Adrenal gland (tissue), 5 donors: ENCODE data around the gene APBA1.

Experiments used
- POLR2A ChIP-seq, 2 donors: fragments of 450-650 bp; IDR thresholded peaks; one replicate each; pipeline ENCODE4 v1.6.1; 2017; ENCODE audit warnings: antibody characterized with exemption in 2 of 2, mild to moderate bottlenecking in 2 of 2, moderate library complexity in 1 of 2
- TF ChIP-seq, protein P1 (sequence below), 6 experiments: fragments of 450-650 bp in 4 of 6; fragments of 200-600 bp in 2 of 6; sonication (generic) in 1 of 6; IDR thresholded peaks; 1 replicate in 5 of 6; 2 replicates in 1 of 6; pipeline versions ENCODE4 v1.5.1 to v1.8.0; 2016 to 2021; ENCODE audit warnings: antibody characterized with exemption in 6 of 6, mild to moderate bottlenecking in 2 of 6, moderate library complexity in 1 of 6
- donor health status: DM: no; HTN: no; CAD: no.

- TF ChIP-seq POLR2A (IDR thresholded peaks at IDR 0.05) = no peak
- TF ChIP-seq, protein P1, sequence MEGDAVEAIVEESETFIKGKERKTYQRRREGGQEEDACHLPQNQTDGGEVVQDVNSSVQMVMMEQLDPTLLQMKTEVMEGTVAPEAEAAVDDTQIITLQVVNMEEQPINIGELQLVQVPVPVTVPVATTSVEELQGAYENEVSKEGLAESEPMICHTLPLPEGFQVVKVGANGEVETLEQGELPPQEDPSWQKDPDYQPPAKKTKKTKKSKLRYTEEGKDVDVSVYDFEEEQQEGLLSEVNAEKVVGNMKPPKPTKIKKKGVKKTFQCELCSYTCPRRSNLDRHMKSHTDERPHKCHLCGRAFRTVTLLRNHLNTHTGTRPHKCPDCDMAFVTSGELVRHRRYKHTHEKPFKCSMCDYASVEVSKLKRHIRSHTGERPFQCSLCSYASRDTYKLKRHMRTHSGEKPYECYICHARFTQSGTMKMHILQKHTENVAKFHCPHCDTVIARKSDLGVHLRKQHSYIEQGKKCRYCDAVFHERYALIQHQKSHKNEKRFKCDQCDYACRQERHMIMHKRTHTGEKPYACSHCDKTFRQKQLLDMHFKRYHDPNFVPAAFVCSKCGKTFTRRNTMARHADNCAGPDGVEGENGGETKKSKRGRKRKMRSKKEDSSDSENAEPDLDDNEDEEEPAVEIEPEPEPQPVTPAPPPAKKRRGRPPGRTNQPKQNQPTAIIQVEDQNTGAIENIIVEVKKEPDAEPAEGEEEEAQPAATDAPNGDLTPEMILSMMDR (IDR thresholded peaks at IDR 0.05) = no peak
Measured at GRCh38 chr9:69611221-69611620, 61.0 kb downstream of the APBA1 start.
